Measurements from ENCODE around the gene PKD1L1. TPM values are rescaled to one million over a fixed set of nuclear protein-coding genes. Genes with fewer than 3 reads are reported as not detected.
"Not testable (repeated sequence)": the region's sequence is repeated elsewhere in the genome, so short reads cannot be mapped to it uniquely, and the experiment has no call there.

The PKD1L1 gene
- total RNA-seq, 4 donors from 2014 or later = 0.07 to 1.7 (median 0.98) TPM

GRCh38 chr7:47757921-47758411, 190.3 kb downstream of the PKD1L1 start:
- H3K4me3 ChIP-seq = no peak overlapping the region
- ATAC-seq (peak; percentile 74 to 87), DNase-seq (peak; percentile 77 to 80)
- intact Hi-C loops (cut with DNase I; ENCODE audit: low total_unique reads) = loop anchor here (5.0 kb wide), 1 partner anchor 59 kb away; no protein-coding TSS in a partner anchor
- no peaks in the 10 kb centered on the region for H3K9me3 ChIP-seq
- peaks cover 16% of the 10 kb centered on the region in 2 donors for H3K4me1 ChIP-seq
- in situ Hi-C loops (cut with MboI; ENCODE audit: low sequenced_read_pairs in 4 of 4) = no loop called here
- TF ChIP-seq CTCF (IDR thresholded peaks at IDR 0.05 in 4 of 5, conservative IDR thresholded peaks at IDR 0.05 in 1 of 5) = no peak
- no peak for TF ChIP-seq POLR2A (IDR thresholded peaks at IDR 0.05)
- H3K27ac ChIP-seq = peak overlapping the region; percentile 58 to 74 (median 72)
- H3K27me3 ChIP-seq = no peaks in the 10 kb centered on the region
- H3K36me3 ChIP-seq = no peaks in the 10 kb centered on the region

- TF ChIP-seq POLR2A (IDR thresholded peaks at IDR 0.05) (no peak), CTCF (IDR thresholded peaks at IDR 0.05 in 4 of 5, conservative IDR thresholded peaks at IDR 0.05 in 1 of 5) (no peak)
- intact Hi-C loops (cut with DNase I; ENCODE audit: low total_unique reads) (loop anchor here (5.0 kb wide), 1 partner anchor 61 kb away; no protein-coding TSS in a partner anchor), in situ Hi-C loops (cut with MboI; ENCODE audit: low sequenced_read_pairs in 4 of 4) (no loop called here)
- no peaks in the 10 kb centered on the region for H3K36me3 ChIP-seq
- no peaks in the 10 kb centered on the region for H3K27me3 ChIP-seq
- H3K4me1 ChIP-seq = peaks cover 16% of the 10 kb centered on the region in 2 donors
- H3K9me3 ChIP-seq = no peaks in the 10 kb centered on the region
- ATAC-seq (no peak), DNase-seq (no peak)
- H3K4me3 ChIP-seq = no peak overlapping the region
- no peak overlapping the region for H3K27ac ChIP-seq
These were observed 191.6 kb downstream of the PKD1L1 start for GRCh38 chr7:47756636-47757035.

GRCh38 chr7:47755248-47755647, 193.0 kb downstream of the PKD1L1 start:
- in situ Hi-C loops (cut with MboI; ENCODE audit: low sequenced_read_pairs in 4 of 4) (no loop called here), intact Hi-C loops (cut with DNase I; ENCODE audit: low total_unique reads) (loop anchor here (5.0 kb wide), 1 partner anchor 62 kb away; no protein-coding TSS in a partner anchor)
- Histone ChIP-seq H3K4me1 (peaks cover 16% of the 10 kb centered on the region in 2 donors), H3K27me3 (no peaks in the 10 kb centered on the region), H3K4me3 (no peak overlapping the region), H3K27ac (no peak overlapping the region), H3K9me3 (no peaks in the 10 kb centered on the region), H3K36me3 (no peaks in the 10 kb centered on the region)
- TF ChIP-seq CTCF (IDR thresholded peaks at IDR 0.05 in 4 of 5, conservative IDR thresholded peaks at IDR 0.05 in 1 of 5) (no peak), POLR2A (IDR thresholded peaks at IDR 0.05) (no peak)
- no peak for DNase-seq
- no peak for ATAC-seq

- H3K4me1 ChIP-seq; H3K4me3 ChIP-seq; intact Hi-C loops (cut with DNase I; ENCODE audit: low total_unique reads); ATAC-seq; H3K27me3 ChIP-seq; H3K36me3 ChIP-seq; H3K27ac ChIP-seq; DNase-seq; H3K9me3 ChIP-seq; in situ Hi-C loops (cut with MboI; ENCODE audit: low sequenced_read_pairs in 4 of 4): not testable (repeated sequence)
These were observed 196.5 kb downstream of the PKD1L1 start for GRCh38 chr7:47751724-47752123.

- TF ChIP-seq CTCF (IDR thresholded peaks at IDR 0.05 in 4 of 5, conservative IDR thresholded peaks at IDR 0.05 in 1 of 5) (no peak), POLR2A (IDR thresholded peaks at IDR 0.05) (no peak)
- H3K27me3 ChIP-seq = no peaks in the 10 kb centered on the region
- intact Hi-C loops (cut with DNase I; ENCODE audit: low total_unique reads) = no loop called here
- no peaks in the 10 kb centered on the region for H3K36me3 ChIP-seq
- H3K9me3 ChIP-seq = no peaks in the 10 kb centered on the region
- ATAC-seq = no peak
- no peaks in the 10 kb centered on the region for H3K4me1 ChIP-seq
- no peak overlapping the region for H3K27ac ChIP-seq
- DNase-seq = no peak
- H3K4me3 ChIP-seq = no peak overlapping the region
- in situ Hi-C loops (cut with MboI; ENCODE audit: low sequenced_read_pairs in 4 of 4) = no loop called here
These were observed 197.2 kb downstream of the PKD1L1 start for GRCh38 chr7:47751043-47751442.
